ENCODE results near the gene KCNE5. TPM values are rescaled to one million over a fixed set of nuclear protein-coding genes. Genes with fewer than 3 reads are reported as not detected.
"Not testable (repeated sequence)": the region's sequence is repeated elsewhere in the genome, so short reads cannot be mapped to it uniquely, and the experiment has no call there.

Gene KCNE5
- total RNA-seq, 2 experiments from 2014 or later = not detected

GRCh38 chrX:109656774-109657173 lies 31.8 kb upstream of the KCNE5 start:
- no peak for TF ChIP-seq CTCF (IDR thresholded peaks at IDR 0.05)
- H3K36me3 Mint-ChIP-seq (ENCODE audit: low read depth) = peaks cover 66% of the 10 kb centered on the region
- POLR2A ChIA-PET = no interaction called here
- ATAC-seq (ENCODE audit: poor library complexity) (no peak), DNase-seq (no peak)
- Histone ChIP-seq H3K36me3 (ENCODE audit: insufficient read depth, low read length) (peaks cover 30% of the 10 kb centered on the region), H3K9me3 (ENCODE audit: control insufficient read depth in 1 of 2, insufficient read depth in 1 of 2, low read length in 2 of 2) (peaks cover 0 to 7% of the 10 kb centered on the region in 2 experiments), H3K4me3 (ENCODE audit: low read length) (no peak overlapping the region), H3K4me1 (ENCODE audit: insufficient read depth, low read length) (no peaks in the 10 kb centered on the region), H3K27me3 (ENCODE audit: control insufficient read depth in 1 of 2, insufficient read depth in 2 of 2, low read length in 2 of 2) (no peaks in the 10 kb centered on the region), H3K27ac (ENCODE audit: low read depth in 1 of 2, low read length in 2 of 2) (no peak overlapping the region)
- peaks cover 5% of the 10 kb centered on the region for H3K4me1 Mint-ChIP-seq (ENCODE audit: low read depth)
- H3K27me3 Mint-ChIP-seq = no peaks in the 10 kb centered on the region
- intact Hi-C loops (cut with DNase I, micrococcal nuclease) = no loop called here
- H3K4me3 Mint-ChIP-seq = no peak overlapping the region
- CTCF ChIA-PET = no interaction called here
- no peak overlapping the region for H3K27ac Mint-ChIP-seq
- H3K9me3 Mint-ChIP-seq = no peaks in the 10 kb centered on the region

GRCh38 chrX:109655502-109656201 lies 30.7 kb upstream of the KCNE5 start:
- no peak for TF ChIP-seq CTCF (IDR thresholded peaks at IDR 0.05)
- H3K9me3 ChIP-seq (ENCODE audit: control insufficient read depth in 1 of 2, insufficient read depth in 1 of 2, low read length in 2 of 2) = peaks cover 0 to 7% of the 10 kb centered on the region in 2 experiments
- no peaks in the 10 kb centered on the region for H3K4me1 ChIP-seq (ENCODE audit: insufficient read depth, low read length)
- Mint-ChIP-seq H3K4me1 (ENCODE audit: low read depth) (peaks cover 5% of the 10 kb centered on the region), H3K4me3 (no peak overlapping the region), H3K27me3 (no peaks in the 10 kb centered on the region), H3K36me3 (ENCODE audit: low read depth) (peaks cover 54% of the 10 kb centered on the region), H3K27ac (no peak overlapping the region), H3K9me3 (no peaks in the 10 kb centered on the region)
- POLR2A ChIA-PET = no interaction called here
- no peaks in the 10 kb centered on the region for H3K27me3 ChIP-seq (ENCODE audit: control insufficient read depth in 1 of 2, insufficient read depth in 2 of 2, low read length in 2 of 2)
- no peak overlapping the region for H3K4me3 ChIP-seq (ENCODE audit: low read length)
- no peak for DNase-seq
- CTCF ChIA-PET = no interaction called here
- H3K27ac ChIP-seq (ENCODE audit: low read depth in 1 of 2, low read length in 2 of 2) = no peak overlapping the region
- intact Hi-C loops (cut with DNase I, micrococcal nuclease) = no loop called here
- peaks cover 19% of the 10 kb centered on the region for H3K36me3 ChIP-seq (ENCODE audit: insufficient read depth, low read length)
- no peak for ATAC-seq (ENCODE audit: poor library complexity)

- H3K27me3 ChIP-seq (ENCODE audit: control insufficient read depth in 1 of 2, insufficient read depth in 2 of 2, low read length in 2 of 2) = no peaks in the 10 kb centered on the region
- POLR2A ChIA-PET = no interaction called here
- Mint-ChIP-seq H3K27ac (no peak overlapping the region), H3K36me3 (ENCODE audit: low read depth) (peaks cover 44% of the 10 kb centered on the region), H3K9me3 (no peaks in the 10 kb centered on the region), H3K4me3 (no peak overlapping the region), H3K4me1 (ENCODE audit: low read depth) (peaks cover 5% of the 10 kb centered on the region), H3K27me3 (no peaks in the 10 kb centered on the region)
- no peaks in the 10 kb centered on the region for H3K4me1 ChIP-seq (ENCODE audit: insufficient read depth, low read length)
- CTCF ChIA-PET = no interaction called here
- intact Hi-C loops (cut with DNase I, micrococcal nuclease) = no loop called here
- DNase-seq = no peak
- no peak overlapping the region for H3K27ac ChIP-seq (ENCODE audit: low read depth in 1 of 2, low read length in 2 of 2)
- H3K4me3 ChIP-seq (ENCODE audit: low read length) = no peak overlapping the region
- ATAC-seq (ENCODE audit: poor library complexity) = no peak
- H3K36me3 ChIP-seq (ENCODE audit: insufficient read depth, low read length) = peaks cover 17% of the 10 kb centered on the region
- peaks cover 0 to 7% of the 10 kb centered on the region in 2 experiments for H3K9me3 ChIP-seq (ENCODE audit: control insufficient read depth in 1 of 2, insufficient read depth in 1 of 2, low read length in 2 of 2)
- TF ChIP-seq CTCF (IDR thresholded peaks at IDR 0.05) = no peak
These were observed 29.6 kb upstream of the KCNE5 start for GRCh38 chrX:109654516-109655109.

- not testable (repeated sequence) for H3K9me3 ChIP-seq (ENCODE audit: control insufficient read depth in 1 of 2, insufficient read depth in 1 of 2, low read length in 2 of 2); H3K4me3 Mint-ChIP-seq; ATAC-seq (ENCODE audit: poor library complexity)
These were observed 19.7 kb upstream of the KCNE5 start for GRCh38 chrX:109644671-109645070.

More at GRCh38 chrX:109644671-109645070, 19.7 kb upstream of the KCNE5 start:
- CTCF ChIA-PET; H3K27ac ChIP-seq (ENCODE audit: low read depth in 1 of 2, low read length in 2 of 2); intact Hi-C loops (cut with DNase I, micrococcal nuclease); POLR2A ChIA-PET; H3K36me3 Mint-ChIP-seq (ENCODE audit: low read depth); H3K27me3 ChIP-seq (ENCODE audit: control insufficient read depth in 1 of 2, insufficient read depth in 2 of 2, low read length in 2 of 2); H3K4me3 ChIP-seq (ENCODE audit: low read length); H3K9me3 Mint-ChIP-seq; H3K27me3 Mint-ChIP-seq; DNase-seq; H3K4me1 Mint-ChIP-seq (ENCODE audit: low read depth); H3K36me3 ChIP-seq (ENCODE audit: insufficient read depth, low read length); H3K4me1 ChIP-seq (ENCODE audit: insufficient read depth, low read length); H3K27ac Mint-ChIP-seq: not testable (repeated sequence)

Data from CD4-positive, alpha-beta T cell (primary cell).